AG09309 (cell line): ENCODE measurements around the gene TECPR1.

Source experiments
- DNase-seq: peaks from one replicate; pipeline ENCODE4 v3.0.0-alpha.2; 2010; ENCODE audit warnings: low read depth
- H3K4me3 ChIP-seq: 2 replicates; pipeline ENCODE4 v1.5.1; 2011; ENCODE audit warnings: mild to moderate bottlenecking, low read depth, low read length, moderate library complexity; ENCODE audit not compliant: control insufficient read depth
- TF ChIP-seq, protein P1 (sequence below): IDR thresholded peaks from 2 replicates; pipeline ENCODE4 v1.5.1; 2011; ENCODE audit warnings: mild to moderate bottlenecking, low read depth, low read length, inconsistent platforms; ENCODE audit not compliant: insufficient read depth, control insufficient read depth; ENCODE audit errors: missing control alignments

The TECPR1 gene

DNA sequence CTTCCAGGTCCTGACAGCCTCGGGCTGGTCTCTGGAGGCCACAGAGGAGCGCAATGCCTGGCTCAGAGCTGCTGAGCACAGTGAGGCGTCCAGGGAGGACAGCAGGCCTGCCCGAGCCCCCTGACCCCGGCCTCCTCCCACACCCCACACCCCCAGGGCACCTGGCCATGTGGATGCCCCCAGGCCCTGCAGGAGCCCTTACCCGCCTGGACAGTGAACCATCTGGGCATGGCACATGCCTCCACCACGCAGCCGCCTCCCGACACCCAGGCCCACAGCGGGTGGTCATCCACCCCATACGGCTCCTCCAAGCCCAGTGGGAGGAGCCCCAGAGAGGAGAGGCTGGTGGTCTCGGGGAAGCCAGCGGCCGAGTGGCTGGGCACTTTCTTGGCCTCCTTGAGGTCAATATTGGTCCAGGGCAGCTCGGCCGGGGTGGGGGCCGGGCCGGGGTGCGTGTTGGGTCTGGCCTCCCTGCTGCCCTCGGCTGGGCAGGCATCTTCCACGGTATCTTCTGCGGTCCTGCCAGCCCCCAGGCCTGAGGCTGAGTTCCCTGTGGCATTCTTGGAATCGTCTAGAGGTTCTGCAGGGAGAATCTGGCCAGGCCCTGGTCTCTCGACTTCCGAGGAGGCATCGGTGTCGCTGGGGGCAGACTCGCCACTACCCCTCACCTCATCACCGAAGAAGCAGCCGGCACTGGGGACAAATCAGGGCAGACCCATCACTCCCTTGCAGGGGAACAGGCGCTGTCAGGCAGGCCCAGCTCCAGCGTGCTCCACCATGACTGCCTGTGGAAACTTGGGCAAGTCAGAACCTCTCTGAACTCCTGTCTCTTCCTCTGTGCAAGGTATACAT is 18.6 kb downstream of the TECPR1 start:
- no peak overlapping the region for H3K4me3 ChIP-seq
- TF ChIP-seq, protein P1, sequence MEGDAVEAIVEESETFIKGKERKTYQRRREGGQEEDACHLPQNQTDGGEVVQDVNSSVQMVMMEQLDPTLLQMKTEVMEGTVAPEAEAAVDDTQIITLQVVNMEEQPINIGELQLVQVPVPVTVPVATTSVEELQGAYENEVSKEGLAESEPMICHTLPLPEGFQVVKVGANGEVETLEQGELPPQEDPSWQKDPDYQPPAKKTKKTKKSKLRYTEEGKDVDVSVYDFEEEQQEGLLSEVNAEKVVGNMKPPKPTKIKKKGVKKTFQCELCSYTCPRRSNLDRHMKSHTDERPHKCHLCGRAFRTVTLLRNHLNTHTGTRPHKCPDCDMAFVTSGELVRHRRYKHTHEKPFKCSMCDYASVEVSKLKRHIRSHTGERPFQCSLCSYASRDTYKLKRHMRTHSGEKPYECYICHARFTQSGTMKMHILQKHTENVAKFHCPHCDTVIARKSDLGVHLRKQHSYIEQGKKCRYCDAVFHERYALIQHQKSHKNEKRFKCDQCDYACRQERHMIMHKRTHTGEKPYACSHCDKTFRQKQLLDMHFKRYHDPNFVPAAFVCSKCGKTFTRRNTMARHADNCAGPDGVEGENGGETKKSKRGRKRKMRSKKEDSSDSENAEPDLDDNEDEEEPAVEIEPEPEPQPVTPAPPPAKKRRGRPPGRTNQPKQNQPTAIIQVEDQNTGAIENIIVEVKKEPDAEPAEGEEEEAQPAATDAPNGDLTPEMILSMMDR, result no peak
- DNase-seq, result no peak

DNA sequence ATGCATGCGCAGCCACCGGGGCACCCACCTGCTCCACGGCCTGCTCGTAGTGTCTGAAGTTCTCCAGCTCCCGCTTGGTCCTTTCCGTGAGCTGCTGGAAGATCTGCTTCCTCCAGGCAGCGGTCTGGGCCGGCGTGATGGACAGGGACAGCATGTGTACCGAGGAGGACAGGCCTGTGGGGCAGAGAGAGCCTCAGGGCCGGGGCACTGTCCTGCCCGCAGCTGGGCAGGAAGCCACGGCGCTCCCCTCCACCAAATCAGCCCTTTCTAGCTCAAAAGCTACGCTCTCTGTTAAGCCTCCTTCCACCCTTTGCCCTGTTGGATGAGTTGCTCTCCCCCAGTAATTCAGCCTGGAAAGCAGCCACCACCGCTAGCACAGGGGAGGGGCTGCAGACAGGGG is 19.2 kb downstream of the TECPR1 start:
- no peak overlapping the region for H3K4me3 ChIP-seq
- TF ChIP-seq, protein P1, result no peak
- no peak for DNase-seq

DNA sequence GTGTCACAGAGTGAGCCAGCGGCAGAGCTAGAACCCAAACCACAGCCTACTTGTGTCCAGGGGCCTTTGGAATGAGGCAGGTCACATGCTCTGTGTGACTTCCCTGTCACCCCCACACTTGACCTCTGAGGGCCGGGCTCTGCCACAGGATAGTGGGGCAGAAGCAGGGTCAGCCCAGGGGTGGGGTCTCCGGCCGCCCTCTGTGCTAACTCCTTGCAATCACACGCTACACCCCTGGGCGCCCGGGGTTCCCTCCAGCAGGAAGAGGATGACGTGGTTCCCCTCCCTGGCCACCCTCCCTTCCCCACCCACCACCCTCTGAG is 19.8 kb downstream of the TECPR1 start:
- TF ChIP-seq, protein P1, result no peak
- H3K4me3 ChIP-seq, result no peak overlapping the region
- no peak for DNase-seq

DNA sequence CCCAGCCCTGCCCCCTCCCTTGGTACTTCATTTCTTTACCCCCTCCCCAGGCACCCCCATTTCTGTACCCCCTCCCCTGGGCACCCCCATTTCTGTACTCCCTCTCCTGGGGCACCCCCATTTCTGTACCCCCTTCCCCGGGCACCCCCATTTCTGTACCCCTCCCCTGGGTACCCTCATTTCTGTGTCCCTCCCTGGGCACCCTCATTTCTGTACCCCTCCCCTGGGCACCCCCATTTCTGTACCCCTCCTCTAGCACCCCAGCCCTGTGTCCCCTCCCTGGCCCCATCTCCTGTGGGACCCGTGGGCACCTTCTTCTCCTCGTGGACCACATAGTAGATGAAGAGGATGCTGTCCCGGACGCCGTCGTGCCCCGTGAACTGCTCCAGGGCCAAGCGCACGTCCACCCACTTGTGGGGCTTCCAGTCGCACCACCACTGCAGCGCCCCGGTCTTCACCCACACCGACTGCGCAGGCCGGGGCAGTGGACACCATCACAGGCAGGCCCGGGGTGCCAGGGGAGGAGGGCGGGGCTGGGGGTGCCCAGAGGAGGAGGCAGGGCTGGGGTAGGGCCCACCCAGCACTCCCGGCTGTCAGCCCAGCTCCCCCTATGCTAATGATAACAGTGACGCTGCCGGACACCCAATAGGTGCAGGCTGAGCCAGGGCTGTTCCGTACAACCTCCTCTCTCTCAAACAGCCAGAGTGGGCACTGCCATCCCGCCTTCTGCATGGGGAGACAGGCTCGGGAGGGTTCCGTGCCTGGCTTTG is 20.4 kb downstream of the TECPR1 start:
- no peak for DNase-seq
- H3K4me3 ChIP-seq, result no peak overlapping the region
- TF ChIP-seq, protein P1, result no peak

DNA sequence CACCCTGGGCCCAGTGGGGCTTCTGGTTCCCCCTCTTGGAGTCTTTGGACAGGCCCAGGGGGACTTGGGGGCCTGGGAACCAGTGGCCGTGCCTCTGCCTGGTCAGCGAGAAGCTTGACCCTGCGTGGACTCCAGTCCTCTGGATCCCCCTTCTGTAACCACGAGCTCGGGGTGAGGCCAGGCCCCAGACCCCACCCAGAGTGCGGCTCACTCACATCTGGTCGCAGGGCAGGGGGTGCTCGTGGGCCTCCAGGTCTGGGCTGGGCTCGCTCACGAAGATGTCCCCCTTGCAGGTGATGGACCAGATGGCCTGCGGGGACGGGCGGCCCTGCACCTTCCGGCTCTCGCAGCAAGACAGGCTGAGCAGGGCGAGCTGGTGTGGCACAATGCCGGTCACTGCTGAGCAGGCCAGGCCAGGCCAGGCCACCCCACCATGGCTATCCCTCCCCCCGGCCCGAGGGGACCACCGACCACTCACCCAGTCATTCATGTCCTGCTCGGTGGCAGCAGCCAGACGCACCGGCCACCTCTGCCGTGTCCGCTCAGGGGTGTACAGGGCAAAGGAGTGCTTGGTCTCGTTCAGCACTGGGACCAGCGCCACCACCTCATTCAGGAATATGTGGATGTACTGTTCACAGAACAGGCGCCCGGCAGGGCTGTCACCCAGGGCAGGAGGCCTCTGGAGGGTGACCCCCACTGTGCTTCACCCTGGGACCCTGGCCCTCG is 21.1 kb downstream of the TECPR1 start:
- TF ChIP-seq, protein P1, result no peak
- no peak overlapping the region for H3K4me3 ChIP-seq
- DNase-seq, result no peak

DNA sequence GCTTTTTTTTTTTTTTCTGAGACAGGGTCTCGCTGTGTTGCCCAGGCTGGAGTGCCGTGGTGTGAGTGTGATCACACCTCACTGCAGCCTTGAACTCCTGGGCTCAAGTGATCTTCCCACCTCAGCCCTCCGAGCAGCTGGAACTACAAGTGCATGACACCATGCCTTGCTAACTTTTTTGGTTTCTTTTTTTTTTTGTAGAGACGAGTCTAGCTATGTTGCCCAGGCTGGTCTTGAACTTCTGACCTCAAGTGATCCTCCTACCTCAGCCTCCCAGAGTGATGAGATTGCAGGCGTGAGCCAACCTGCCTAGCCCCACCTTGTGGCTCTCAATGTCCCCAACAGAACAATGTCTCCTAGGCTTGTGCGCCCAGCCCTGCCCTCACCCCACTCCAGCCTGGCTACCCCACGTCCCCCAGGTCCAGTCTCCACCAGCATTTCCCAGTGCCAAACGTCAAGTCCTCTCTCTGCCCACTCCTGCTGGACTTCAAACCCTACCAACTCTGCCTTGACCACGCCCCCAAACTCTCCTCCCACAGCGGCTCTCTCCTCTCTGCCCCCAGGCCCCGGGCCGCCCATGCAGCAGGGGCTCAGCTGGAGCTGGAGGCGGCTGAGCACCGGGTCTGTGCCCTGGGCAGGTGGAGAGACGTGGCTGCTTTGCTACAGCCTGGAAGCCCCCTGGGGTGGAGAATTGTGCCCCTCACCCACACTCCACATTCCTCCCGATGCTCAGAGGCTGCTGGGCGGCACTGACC is 21.9 kb downstream of the TECPR1 start:
- DNase-seq, result no peak
- TF ChIP-seq, protein P1, result no peak
- H3K4me3 ChIP-seq, result no peak overlapping the region
